Subcutaneous preadipocyte (primary cell): ENCODE results near the gene SAMD11. TPM values are rescaled to one million over a fixed set of nuclear protein-coding genes. Genes with fewer than 3 reads are reported as not detected.

Experiments
- small RNA-seq: library from RNA; depleted of rRNA; stranded (forward); fragments of <200 nt; gene quantifications from one replicate; pipeline ENCODE3, GENCODE V24; 2012
- total RNA-seq: library from RNA; depleted of rRNA; stranded (reverse); fragments of >200 nt; gene quantifications from 2 replicates; pipeline ENCODE4 v1.2.3, GENCODE V29; 2012

The SAMD11 gene
- total RNA-seq, result under 0.01 and 0.20 TPM in 2 replicates

GRCh38 chr1:923131-923990 is at the start of gene SAMD11:
Gene SAMD11, plus strand, starts transcription at chr1:923923. Its CDS starts 509 bp downstream, at chr1:924432.

DNA sequence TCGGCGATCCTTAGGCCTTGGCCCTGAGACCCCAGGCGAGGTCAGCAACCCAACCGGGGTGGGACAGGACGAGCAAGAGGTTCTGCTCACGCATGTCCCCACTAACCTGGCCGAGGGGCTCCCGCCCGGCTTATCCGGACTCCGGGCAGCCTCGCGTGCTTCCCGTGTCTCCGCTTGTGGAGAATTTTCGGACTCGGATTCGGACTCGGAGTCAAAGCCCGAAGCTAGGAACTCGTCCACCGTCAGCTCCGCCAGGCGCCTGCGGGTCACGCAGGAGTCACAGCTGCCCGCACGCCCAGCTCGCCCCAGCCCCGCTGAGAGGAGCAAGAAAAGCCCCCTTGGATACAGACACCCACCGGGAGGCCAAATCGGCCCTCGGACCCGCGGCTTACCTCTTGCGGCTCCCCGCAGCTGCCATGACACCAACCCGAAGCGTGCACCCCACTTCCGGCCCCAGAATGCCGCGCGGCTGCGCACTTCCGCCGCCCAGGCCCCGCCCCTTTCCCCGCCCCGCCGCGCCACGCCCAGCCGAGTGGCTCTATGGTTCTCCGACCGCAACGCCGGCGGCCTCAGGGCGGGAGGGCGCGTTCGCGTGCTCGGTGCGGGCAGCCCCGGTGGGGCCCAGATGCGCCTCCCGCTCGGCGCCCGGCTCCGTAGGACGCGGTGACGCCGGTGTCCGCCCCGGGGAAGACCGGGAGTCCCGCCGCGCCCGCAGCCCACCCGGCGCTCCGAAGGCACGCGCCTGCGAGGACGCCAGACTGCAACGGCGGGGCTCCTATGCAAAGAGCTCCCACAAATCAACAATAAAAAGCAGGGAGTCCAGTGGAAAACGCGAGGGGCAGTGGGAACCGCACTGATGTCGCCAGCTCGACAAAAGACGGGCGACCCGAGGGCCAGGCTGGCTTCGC is 35.4 kb downstream of the SAMD11 start, which contains the start of gene NOC2L:
NOC2L (minus strand) TSS at position 434 of the 908 bp plus-strand sequence; CDS start at position 418, 16 bp downstream.

DNA sequence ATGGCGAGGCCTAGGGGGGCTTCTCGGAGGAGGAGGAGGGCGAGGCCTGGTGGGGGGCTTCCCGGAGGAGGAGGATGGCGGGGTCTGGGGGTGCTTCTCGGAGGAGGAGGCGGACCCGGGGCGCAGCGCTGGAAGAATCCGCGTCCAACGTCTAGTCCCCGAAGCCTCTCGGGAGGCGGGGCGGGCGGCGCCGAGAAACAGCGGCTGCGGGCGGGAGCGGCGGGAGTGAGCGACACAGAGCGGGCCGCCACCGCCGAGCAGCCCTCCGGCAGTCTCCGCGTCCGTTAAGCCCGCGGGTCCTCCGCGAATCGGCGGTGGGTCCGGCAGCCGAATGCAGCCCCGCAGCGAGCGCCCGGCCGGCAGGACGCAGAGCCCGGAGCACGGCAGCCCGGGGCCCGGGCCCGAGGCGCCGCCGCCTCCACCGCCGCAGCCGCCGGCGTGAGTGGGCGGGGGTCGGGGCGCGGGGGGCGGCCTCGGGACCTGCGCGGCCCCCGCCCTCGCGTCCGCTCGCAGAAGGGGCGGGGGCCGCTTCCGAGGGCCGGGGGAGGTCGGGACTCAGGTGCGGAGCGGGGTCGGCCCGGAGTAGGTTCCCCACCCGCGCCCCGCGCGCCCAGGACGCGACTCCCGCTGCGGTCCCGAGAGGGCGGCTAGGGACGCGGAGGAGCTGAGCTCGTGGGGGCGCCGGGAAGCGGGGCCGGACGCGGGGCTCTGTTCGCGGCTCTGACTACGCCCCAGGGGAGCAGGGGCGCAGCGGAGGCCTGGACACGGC is 36.8 kb downstream of the SAMD11 start, which contains the start of gene KLHL17:
KLHL17 (plus strand) TSS at position 222 of the 769 bp plus-strand sequence; CDS start at position 332, 110 bp downstream.

GRCh38 chr1:966135-966703 is 42.5 kb downstream of the SAMD11 start, which contains the start of gene PLEKHN1:
Gene PLEKHN1, plus strand, starts transcription at chr1:966482. Its CDS starts 50 bp downstream, at chr1:966532.

DNA sequence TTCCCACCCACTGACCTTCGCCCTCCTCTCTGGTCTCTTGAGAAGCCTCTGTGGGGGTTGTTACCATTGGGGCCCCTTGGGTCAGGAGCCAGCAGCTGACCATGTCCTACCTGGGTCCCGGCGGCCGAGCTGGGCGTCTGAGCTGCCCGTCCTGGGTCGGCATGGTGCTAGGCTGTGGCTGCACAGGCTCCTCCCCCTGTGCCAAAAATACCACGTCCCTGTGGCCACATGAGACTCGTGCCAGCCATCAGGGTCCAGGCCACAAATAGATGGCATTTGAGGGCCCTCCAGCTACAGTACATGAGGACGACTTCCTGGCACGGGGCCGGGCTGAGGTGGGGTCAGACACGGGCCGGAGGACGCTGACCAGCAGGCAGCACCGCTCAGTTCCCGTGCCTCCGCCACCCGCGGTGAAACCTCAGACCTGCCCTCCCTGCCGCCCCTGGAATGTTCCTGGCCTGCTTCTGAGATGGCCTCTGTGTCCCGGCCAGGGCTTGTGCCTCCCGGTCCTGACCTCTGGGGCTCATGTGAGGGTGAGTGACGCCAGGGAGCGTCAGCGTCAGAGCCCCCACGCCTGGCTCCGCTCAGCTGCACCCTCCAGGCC is 58.3 kb downstream of the SAMD11 start, which contains the start of gene PERM1:
PERM1 (minus strand) TSS at position 139 of the 604 bp plus-strand sequence. CDS start 1,064 bp downstream, outside the sequence.

Small RNA genes within 50 kb of the gene (small RNA-seq; reads per million reads assigned to genes)
- not detected for gene AL645608.4

Other genes starting within 250 kb of the SAMD11 start
- gene OR4F16, start 237.3 kb upstream of the SAMD11 start, total RNA-seq, result 0.37 and 0.39 TPM in 2 replicates
- 76.4 and 120 TPM in 2 replicates for gene NOC2L, start 35.3 kb downstream of the SAMD11 start, total RNA-seq
- gene KLHL17, start 36.7 kb downstream of the SAMD11 start, total RNA-seq, result 4.8 and 9.2 TPM in 2 replicates
- 0.73 and 1.2 TPM in 2 replicates for gene PLEKHN1, start 42.6 kb downstream of the SAMD11 start, total RNA-seq
- gene PERM1, start 58.2 kb downstream of the SAMD11 start, total RNA-seq, result not detected in 2 replicates
- gene HES4, start 76.2 kb downstream of the SAMD11 start, total RNA-seq, result not detected in 2 replicates
- gene ISG15, start 89.6 kb downstream of the SAMD11 start, total RNA-seq, result 45.6 and 47.1 TPM in 2 replicates
- gene AGRN, start 96.2 kb downstream of the SAMD11 start, total RNA-seq, result 9.9 and 19.2 TPM in 2 replicates
- gene RNF223, start 150.4 kb downstream of the SAMD11 start, total RNA-seq, result not detected in 2 replicates
- 5.9 and 11.5 TPM in 2 replicates for gene C1orf159, start 192.2 kb downstream of the SAMD11 start, total RNA-seq
- gene TTLL10, start 250.0 kb downstream of the SAMD11 start, total RNA-seq, result not detected in 2 replicates